Measurements from ENCODE around the gene POLR2J2.
A peak's percentile ranks its signal among the peaks of the same experiment; 100 is the strongest.
"Not testable (repeated sequence)": the region's sequence is repeated elsewhere in the genome, so short reads cannot be mapped to it uniquely, and the experiment has no call there.

The POLR2J2 gene
- total RNA-seq = 1.3 to 4.9 (median 4.1) reads per million in 4 donors

- DNase-seq = peak in 2 of 5 donors; percentile 5 to 82
Measured at GRCh38 chr7:102671166-102671955, at the start of gene POLR2J2. POLR2J2 (minus strand) TSS chr7:102671663; CDS start chr7:102671601, 62 bp downstream.

GRCh38 chr7:102718491-102718890 lies 47.0 kb upstream of the POLR2J2 start:
- DNase-seq = not testable (repeated sequence)

GRCh38 chr7:102715718-102716117 lies 44.3 kb upstream of the POLR2J2 start:
- DNase-seq = peak in 1 of 5 donors; percentile 15

- peak in 1 of 5 donors; percentile 35 for DNase-seq
Measured at GRCh38 chr7:102714774-102715522, 43.5 kb upstream of the POLR2J2 start.

- DNase-seq = not testable (repeated sequence)
Measured at GRCh38 chr7:102713691-102714080, 42.2 kb upstream of the POLR2J2 start.

- DNase-seq = peak in 1 of 5 donors; percentile 82
Measured at GRCh38 chr7:102713011-102713690, 41.7 kb upstream of the POLR2J2 start.

GRCh38 chr7:102698962-102699750 lies 27.7 kb upstream of the POLR2J2 start:
- DNase-seq = not testable (repeated sequence)

GRCh38 chr7:102697642-102698512 lies 26.4 kb upstream of the POLR2J2 start:
- not testable (repeated sequence) for DNase-seq

GRCh38 chr7:102696009-102696408 lies 24.5 kb upstream of the POLR2J2 start:
- not testable (repeated sequence) for DNase-seq

GRCh38 chr7:102695033-102695552 lies 23.6 kb upstream of the POLR2J2 start:
- DNase-seq = not testable (repeated sequence)

GRCh38 chr7:102694008-102694407 lies 22.5 kb upstream of the POLR2J2 start:
- not testable (repeated sequence) for DNase-seq

- DNase-seq = peak in 1 of 5 donors; percentile 2
Measured at GRCh38 chr7:102690602-102691001, 19.1 kb upstream of the POLR2J2 start.

GRCh38 chr7:102689436-102690282 lies 18.2 kb upstream of the POLR2J2 start:
- DNase-seq = peak in 2 of 5 donors; percentile 1 to 6

- not testable (repeated sequence) for DNase-seq
Measured at GRCh38 chr7:102688299-102689036, 17.0 kb upstream of the POLR2J2 start.

GRCh38 chr7:102682560-102682959 lies 11.1 kb upstream of the POLR2J2 start:
- not testable (repeated sequence) for DNase-seq

- not testable (repeated sequence) for DNase-seq
Measured at GRCh38 chr7:102680780-102681179, 9.3 kb upstream of the POLR2J2 start.

- not testable (repeated sequence) for DNase-seq
Measured at GRCh38 chr7:102675545-102675944, 4.1 kb upstream of the POLR2J2 start.

GRCh38 chr7:102673447-102674067 lies 2.1 kb upstream of the POLR2J2 start:
- not testable (repeated sequence) for DNase-seq

- not testable (repeated sequence) for DNase-seq
Measured at GRCh38 chr7:102671956-102672307, 469 bp upstream of the POLR2J2 start.
